GM04503 (cell line): ENCODE results near the gene CLIC3.
"Not testable (repeated sequence)": the region's sequence is repeated elsewhere in the genome, so short reads cannot be mapped to it uniquely, and the experiment has no call there.

Experiments
- DNase-seq: peaks from one replicate; pipeline ENCODE4 v3.0.0-alpha.2; 2012; ENCODE audit warnings: low read depth

Gene CLIC3

GRCh38 chr9:137017071-137017470 is 20.7 kb upstream of the CLIC3 start:
- no peak for DNase-seq

GRCh38 chr9:137016436-137016835 is 20.1 kb upstream of the CLIC3 start:
- no peak for DNase-seq

GRCh38 chr9:137015976-137016375 is 19.6 kb upstream of the CLIC3 start:
- DNase-seq = no peak

- no peak for DNase-seq
Observed at GRCh38 chr9:137015540-137015930, 19.2 kb upstream of the CLIC3 start.

GRCh38 chr9:137014776-137015539 is 18.6 kb upstream of the CLIC3 start:
- no peak for DNase-seq

GRCh38 chr9:137014166-137014565 is 17.8 kb upstream of the CLIC3 start:
- DNase-seq = no peak

GRCh38 chr9:137013571-137013940 is 17.2 kb upstream of the CLIC3 start:
- no peak for DNase-seq

GRCh38 chr9:137012694-137013570 is 16.6 kb upstream of the CLIC3 start:
- DNase-seq = no peak

GRCh38 chr9:137011907-137012675 is 15.7 kb upstream of the CLIC3 start:
- no peak for DNase-seq

- no peak for DNase-seq
Observed at GRCh38 chr9:137011156-137011555, 14.8 kb upstream of the CLIC3 start.

GRCh38 chr9:137009938-137010732 is 13.8 kb upstream of the CLIC3 start:
- DNase-seq = no peak

- DNase-seq = no peak
Observed at GRCh38 chr9:137009217-137009616, 12.8 kb upstream of the CLIC3 start.

GRCh38 chr9:137008312-137008711 is 11.9 kb upstream of the CLIC3 start:
- no peak for DNase-seq

GRCh38 chr9:137007816-137008270 is 11.5 kb upstream of the CLIC3 start:
- DNase-seq = no peak

- DNase-seq = no peak
Observed at GRCh38 chr9:137007108-137007815, 10.9 kb upstream of the CLIC3 start.

- no peak for DNase-seq
Observed at GRCh38 chr9:137006116-137007003, 10.0 kb upstream of the CLIC3 start.

- DNase-seq = not testable (repeated sequence)
Observed at GRCh38 chr9:137004285-137004684, 7.9 kb upstream of the CLIC3 start.

GRCh38 chr9:137002646-137003041 is 6.3 kb upstream of the CLIC3 start:
- no peak for DNase-seq

- no peak for DNase-seq
Observed at GRCh38 chr9:137001857-137002645, 5.7 kb upstream of the CLIC3 start.
